ENCODE data around the gene NKAIN2.
"Not testable (repeated sequence)": the region's sequence is repeated elsewhere in the genome, so short reads cannot be mapped to it uniquely, and the experiment has no call there.

Gene NKAIN2

GRCh38 chr6:123956492-123957139, 153.0 kb downstream of the NKAIN2 start:
- in situ Hi-C loops (cut with MboI; ENCODE audit: low sequenced_read_pairs): no loop called here

- in situ Hi-C loops (cut with MboI; ENCODE audit: low sequenced_read_pairs): no loop called here
These were observed 158.8 kb downstream of the NKAIN2 start for GRCh38 chr6:123962508-123962907.

DNA sequence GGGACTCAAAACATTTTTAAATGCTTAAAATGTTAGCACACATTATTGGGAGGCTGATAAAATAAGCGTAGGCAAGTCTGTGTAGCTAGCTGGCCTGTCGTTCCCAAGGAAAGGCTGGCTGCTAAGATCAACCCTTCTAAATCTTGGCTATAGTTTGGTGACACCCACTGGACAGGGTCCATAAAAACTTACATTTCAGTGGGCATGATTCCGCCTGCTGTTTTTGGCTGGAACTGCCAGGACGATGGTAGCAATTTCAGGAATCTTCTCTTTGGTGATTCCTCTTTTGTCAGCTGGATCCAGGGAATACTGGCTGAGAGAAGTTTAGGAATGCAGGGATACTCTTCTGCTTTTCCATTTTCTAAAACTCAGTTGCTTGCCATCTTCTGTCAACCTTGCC, 162.2 kb downstream of the NKAIN2 start:
- in situ Hi-C loops (cut with MboI; ENCODE audit: low sequenced_read_pairs): no loop called here

GRCh38 chr6:123966618-123967017, 163.0 kb downstream of the NKAIN2 start:
- in situ Hi-C loops (cut with MboI; ENCODE audit: low sequenced_read_pairs): no loop called here

- in situ Hi-C loops (cut with MboI; ENCODE audit: low sequenced_read_pairs): no loop called here
These were observed 164.2 kb downstream of the NKAIN2 start for GRCh38 chr6:123967905-123968304.

- in situ Hi-C loops (cut with MboI; ENCODE audit: low sequenced_read_pairs): no loop called here
These were observed 169.1 kb downstream of the NKAIN2 start for GRCh38 chr6:123972600-123973294.

- in situ Hi-C loops (cut with MboI; ENCODE audit: low sequenced_read_pairs): no loop called here
These were observed 176.6 kb downstream of the NKAIN2 start for GRCh38 chr6:123980311-123980710.

DNA sequence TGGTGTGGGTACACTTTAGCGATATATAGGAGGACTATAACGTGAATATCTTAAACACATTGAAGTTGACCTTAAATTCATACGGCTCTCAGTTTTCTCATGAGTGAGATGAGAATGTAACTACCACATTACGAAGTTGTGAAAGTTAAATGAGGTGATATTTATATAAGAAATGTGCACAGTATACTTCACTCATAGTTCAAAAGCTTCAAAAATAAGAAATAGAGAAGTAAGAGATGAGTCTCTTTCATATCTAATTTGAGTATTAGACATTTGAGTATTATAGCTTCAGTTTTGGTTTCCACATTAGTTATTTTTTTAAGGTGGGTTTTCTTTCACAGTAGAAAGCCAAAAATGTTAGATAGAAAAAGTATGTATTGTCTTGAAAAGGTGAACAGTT, 183.3 kb downstream of the NKAIN2 start:
- in situ Hi-C loops (cut with MboI; ENCODE audit: low sequenced_read_pairs): no loop called here

DNA sequence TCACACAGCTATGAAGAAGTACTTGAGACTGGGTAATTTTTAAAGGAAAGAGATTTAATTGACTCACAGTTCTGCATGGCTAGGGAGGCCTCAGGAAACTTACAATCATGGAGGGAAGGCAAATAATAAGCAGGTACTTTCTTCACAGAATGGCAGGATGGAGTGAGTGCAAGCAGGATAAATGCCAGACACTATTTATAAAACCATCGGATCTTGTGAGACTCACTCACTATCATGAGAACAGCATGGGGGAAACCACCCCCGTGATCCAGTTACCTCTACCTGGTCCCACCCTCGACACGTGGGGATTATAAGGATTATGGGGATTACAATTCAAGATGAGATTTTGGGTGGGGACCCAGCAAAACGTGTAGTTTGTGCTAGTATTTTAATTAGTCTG, 186.3 kb downstream of the NKAIN2 start:
- in situ Hi-C loops (cut with MboI; ENCODE audit: low sequenced_read_pairs): not testable (repeated sequence)

DNA sequence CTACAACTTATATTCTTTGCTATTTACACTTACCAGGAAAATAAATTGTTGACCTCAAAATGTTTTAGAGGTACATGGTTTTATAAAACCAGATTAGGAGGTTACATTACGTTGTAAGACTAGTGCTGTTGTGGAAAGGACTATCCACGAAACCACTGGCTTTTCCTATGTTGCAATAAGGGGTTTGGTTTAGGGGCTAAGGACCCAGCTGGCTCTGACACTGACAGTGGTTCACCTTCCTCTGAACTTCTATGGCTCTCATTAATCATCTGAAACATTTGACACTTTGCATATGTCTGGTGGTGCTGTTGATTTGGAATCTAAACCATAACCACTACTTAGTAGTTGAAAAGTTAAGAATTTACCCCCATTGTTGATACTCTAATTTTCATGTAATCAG, 186.7 kb downstream of the NKAIN2 start:
- in situ Hi-C loops (cut with MboI; ENCODE audit: low sequenced_read_pairs): no loop called here

GRCh38 chr6:123994168-123994567, 190.5 kb downstream of the NKAIN2 start:
- in situ Hi-C loops (cut with MboI; ENCODE audit: low sequenced_read_pairs): no loop called here

- in situ Hi-C loops (cut with MboI; ENCODE audit: low sequenced_read_pairs): no loop called here
These were observed 191.4 kb downstream of the NKAIN2 start for GRCh38 chr6:123994891-123995635.

- in situ Hi-C loops (cut with MboI; ENCODE audit: low sequenced_read_pairs): no loop called here
These were observed 193.6 kb downstream of the NKAIN2 start for GRCh38 chr6:123997223-123997622.

DNA sequence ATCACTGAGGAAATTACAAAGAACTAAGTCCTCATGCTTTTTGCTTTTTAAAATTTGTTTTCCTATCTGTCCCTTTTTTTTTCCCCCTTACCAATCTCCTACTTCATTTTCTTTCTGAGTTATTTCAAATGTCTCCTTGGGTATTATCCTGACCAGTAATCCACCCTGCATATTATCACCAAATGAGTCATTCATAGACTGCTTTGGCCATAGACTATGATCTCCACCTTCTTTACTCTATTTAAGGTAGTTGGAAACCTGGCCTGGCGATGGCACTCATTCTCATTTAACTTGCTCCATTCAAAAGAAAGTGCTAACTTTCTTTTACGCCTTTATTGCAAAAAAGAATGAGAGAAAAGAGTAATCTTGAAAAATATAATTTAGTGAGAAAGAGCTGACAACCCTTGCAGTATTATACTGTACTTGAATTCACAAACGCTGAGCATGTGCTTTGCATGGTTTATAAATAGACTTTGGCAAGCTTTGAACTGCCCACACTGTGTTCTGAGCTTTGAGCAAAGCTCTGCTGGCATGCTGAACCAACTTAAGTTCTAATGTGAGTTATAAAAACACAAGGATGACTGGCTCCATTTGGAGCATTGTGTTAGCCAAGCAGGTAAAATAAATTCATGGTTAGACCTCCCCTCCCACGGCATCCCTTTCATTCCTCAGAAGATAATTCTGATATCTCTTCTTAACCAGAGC, 198.9 kb downstream of the NKAIN2 start:
- in situ Hi-C loops (cut with MboI; ENCODE audit: low sequenced_read_pairs): no loop called here

GRCh38 chr6:124007266-124007665, 203.6 kb downstream of the NKAIN2 start:
- in situ Hi-C loops (cut with MboI; ENCODE audit: low sequenced_read_pairs): no loop called here

DNA sequence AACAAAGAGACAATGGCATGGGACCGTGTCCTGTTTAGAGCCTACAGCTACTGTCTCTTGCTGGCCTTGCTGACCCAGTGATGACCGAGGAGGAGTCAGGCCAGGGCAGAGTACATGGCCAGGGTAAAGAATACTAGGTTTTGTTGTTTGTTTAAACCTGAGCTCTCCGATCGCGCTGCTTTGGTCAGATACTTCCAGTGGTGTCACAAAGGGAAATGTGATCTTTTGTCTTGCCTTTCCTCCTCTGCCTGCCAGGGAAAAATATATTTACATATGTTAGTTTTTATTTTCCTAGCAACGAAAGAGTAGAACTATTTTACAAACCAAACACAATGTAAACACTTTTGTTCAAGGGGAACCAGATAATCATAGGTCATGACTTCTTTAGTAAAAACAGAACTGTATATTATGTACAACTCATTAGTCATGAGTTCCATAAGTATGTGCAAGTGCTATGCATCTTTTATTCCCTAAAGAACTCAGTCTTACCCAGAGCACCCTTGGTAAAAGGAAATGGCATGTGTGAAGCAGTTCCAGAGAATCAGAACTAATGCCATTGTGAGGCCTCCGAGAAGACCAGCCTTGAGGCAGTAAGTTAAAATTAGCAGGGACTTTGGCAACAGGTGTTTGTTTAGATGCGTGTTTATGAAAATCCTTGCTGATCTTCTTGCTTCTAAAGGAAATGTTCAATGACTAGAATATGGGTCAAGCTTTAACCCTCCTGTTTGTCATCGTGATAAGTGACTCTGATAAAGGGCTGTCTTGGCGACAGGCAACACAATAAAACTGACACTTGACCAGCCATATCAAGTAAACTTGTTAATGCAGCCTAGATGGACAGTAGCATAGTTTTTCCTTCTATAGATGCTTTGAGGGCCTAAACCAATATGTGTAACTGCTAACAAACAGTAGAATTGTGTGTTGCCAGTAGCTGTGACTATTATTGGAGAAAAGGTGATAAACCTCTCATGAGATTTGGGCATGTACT, 204.6 kb downstream of the NKAIN2 start:
- in situ Hi-C loops (cut with MboI; ENCODE audit: low sequenced_read_pairs): no loop called here

DNA sequence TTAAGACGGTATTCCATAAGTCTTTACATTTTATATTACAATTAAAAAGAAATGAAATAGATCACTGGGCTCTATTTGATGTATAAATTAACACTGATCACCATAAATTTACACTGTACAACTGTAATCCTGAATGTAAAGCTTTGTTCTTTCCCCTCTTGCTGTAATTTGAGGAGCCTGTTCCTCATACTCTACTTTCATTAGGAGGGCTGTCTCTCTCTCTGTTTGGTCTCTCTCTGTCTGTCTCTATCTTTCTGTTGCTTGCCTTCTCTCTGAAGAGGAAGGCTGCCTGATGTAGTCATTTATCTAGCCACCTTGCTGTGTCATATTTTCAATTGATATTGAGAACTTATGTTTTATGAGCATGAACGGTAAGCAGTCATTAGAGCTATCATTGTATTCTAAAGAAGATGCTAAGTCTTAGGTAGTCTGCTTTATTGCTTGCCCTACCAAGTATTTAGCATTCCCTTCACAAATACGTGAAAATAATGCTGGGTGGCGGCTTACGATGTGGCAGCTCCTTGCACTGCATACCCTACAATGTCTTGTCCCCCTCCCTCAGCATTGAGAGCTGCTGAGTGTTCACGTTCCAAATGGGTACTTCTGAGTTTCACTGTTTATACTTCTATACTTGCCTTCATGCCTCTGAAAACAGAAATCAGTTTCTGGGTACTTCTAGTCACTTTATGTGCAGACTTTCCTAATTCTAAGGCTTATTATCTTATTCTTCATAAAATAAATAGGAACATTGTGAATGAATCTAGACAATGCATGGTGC, 205.5 kb downstream of the NKAIN2 start:
- in situ Hi-C loops (cut with MboI; ENCODE audit: low sequenced_read_pairs): no loop called here

DNA sequence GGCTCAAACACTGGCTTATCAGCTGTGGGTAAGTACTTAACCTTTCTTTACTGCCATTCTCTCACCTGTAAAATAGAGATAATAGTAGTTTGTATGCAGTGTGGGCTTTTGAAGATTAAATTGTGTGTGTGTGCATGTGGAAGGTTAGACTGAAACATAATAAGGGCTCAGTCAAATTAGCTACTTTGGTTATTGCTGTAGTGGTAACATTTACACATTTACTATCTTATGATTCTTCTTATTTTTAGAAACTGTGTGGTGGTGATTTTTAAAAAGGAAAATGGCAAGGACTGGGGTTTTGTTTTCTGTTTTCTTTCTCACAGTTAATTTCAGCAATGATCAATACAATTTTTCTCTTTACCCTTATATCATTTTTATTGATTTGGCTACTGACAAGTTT, 206.9 kb downstream of the NKAIN2 start:
- in situ Hi-C loops (cut with MboI; ENCODE audit: low sequenced_read_pairs): no loop called here

DNA sequence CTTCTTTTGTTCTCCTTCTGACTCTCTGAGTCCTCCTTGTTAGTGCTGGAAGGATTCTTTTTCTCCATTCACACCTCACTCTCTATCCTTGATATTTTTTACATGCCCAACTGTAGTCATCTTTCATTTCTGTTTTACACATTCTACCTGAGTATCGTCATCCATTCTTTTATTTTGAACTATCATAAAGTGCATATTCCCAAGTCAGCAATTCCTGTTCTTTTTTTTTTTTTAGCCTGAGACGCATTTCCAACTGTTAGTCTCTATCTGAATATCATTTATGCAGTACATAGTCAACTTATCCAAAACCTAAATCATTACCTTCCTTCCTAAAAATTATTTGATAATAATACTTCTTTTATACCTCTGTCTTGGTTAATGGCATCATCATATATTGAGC, 207.5 kb downstream of the NKAIN2 start:
- in situ Hi-C loops (cut with MboI; ENCODE audit: low sequenced_read_pairs): no loop called here
